ENCODE results near the gene TNFRSF9.
"Not testable (repeated sequence)": the region's sequence is repeated elsewhere in the genome, so short reads cannot be mapped to it uniquely, and the experiment has no call there.

Gene TNFRSF9

DNA sequence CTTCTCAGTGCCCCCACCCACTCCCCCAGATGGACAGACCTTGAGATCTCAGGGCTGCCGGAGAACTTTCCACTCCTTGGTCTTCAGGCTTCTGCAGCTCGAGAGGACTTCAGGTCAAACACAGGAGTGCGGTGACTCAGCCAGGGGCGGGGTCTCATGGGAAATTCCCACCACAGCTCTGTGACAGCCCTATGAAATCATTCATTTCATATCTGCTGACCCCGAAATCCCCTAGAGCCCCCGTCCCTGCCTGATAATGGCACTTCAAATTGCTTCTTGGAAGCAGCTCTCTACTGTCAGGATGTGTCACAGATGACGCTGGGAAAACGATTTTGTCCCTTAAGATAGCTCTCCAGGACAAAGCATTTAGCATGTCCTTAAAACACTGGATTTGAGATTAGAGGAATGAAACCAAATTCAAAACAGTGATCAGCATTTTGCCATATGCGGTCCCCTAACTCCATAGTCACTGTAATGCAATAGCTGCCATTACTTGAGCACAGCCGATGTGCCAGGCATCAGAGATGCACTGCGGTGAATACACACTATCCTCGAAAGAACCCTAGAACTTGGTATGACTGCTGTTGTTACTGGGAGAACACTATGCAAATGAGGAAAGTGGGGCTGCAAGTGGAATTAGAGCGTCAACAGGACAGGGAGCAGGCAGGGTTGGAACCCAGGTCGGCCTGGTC lies at the start of gene TNFRSF9:
Gene TNFRSF9, minus strand, starts transcription at position 95 of the 692 bp plus-strand sequence. CDS start 845 bp downstream, outside the sequence.
- DNase-seq: no peak

DNA sequence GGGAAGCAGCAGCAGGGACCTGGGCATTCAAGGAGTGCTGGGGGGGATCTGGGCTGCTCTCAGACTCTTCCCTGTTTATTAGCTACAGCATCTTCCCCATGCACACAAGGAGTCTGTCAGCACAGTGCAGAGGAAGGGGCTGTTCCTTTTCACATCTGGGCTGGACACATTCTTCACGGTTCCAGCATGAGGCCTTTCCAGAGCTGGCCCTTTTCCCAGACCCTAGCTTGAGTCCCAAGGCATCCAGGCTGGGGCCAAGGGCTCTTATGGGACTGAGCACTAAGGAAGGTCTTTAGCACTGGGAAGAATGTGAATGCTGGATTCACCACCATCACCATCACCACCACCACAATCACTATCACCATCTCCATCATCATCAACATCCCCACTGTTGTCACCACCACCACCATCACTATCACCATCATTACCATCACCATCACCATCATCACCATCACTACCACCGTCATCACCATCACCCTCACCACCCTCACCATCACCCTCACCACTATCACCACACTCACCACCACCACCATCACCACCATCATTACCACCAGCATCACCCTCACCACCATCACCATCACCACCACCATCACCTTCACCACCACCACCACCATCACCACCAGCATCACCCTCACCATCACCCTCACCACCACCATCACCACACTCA lies 49.3 kb upstream of the TNFRSF9 start:
- no peak for DNase-seq

DNA sequence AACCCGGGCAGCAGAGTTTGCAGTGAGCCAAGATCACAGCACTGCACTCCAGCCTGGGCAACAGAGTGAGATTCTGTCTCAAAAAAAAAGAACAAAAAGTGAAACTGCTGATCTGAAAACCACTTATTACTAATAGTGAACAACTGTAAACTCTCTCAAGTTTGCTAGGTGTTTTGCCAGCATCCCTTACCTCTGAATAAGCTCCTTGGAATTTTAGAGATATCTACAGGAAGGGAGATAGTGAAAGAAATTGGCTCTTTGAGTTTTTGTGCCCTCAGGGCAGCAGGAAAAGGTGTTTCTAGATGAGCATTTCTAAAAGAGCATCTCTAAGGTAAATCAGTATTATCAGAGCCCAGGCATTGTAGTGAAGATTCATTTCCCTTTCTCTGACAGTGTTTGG lies 47.9 kb upstream of the TNFRSF9 start:
- no peak for DNase-seq

DNA sequence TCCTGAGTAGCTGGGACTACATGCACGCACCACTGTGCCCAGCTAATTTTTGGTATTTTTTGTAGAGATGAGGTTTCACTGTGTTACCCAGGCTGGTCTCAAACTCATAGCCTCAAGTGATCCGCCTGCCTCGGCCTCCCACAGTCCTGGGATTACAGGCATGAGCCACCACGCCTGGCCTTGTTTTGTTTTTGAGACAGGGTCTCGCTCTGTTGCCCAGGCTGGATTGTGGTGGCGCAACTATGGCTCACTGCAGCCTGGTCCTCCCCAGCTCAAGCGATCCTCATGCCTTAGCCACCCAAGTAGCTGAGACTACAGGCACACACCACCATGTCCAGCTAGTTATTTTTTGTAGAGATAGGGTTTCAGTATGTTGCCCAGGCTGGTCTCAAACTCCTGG lies 46.9 kb upstream of the TNFRSF9 start:
- no peak for DNase-seq

DNA sequence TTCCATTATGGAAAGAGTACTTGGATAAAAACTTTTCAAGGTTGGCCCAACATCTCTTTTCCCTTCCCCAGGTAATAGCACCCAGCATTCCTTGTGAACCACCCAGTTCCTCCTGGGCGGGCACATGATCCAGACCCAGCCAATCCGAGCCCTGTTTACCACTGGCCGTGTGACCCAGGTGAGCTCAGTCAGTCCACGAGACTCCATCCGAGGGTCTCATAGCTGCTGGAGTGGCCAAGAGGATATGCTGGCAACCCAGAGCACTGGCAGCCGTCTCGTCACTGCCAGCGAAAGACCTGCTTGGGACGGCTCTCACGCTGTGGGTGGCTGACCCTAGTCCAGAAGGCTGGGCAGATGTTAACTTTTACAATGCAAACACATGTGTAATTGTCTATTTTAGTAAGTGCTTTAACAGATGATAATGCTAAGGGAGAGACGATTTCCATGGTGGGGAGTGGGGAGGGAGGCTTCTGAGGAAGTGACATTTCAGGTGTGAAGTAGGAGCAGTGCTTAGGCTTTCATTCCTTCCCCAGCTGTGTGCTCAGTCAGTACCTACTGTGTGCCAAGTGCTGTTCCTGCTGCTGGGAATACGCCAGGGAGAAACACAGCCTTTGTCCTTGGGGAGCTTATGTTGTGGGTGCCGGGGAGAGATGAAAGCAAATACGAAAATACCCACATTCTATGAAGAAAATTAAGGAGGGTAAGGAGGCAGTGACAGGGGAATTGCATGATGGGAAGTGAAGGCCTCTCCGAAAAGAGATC lies 45.4 kb upstream of the TNFRSF9 start:
- DNase-seq: no peak

DNA sequence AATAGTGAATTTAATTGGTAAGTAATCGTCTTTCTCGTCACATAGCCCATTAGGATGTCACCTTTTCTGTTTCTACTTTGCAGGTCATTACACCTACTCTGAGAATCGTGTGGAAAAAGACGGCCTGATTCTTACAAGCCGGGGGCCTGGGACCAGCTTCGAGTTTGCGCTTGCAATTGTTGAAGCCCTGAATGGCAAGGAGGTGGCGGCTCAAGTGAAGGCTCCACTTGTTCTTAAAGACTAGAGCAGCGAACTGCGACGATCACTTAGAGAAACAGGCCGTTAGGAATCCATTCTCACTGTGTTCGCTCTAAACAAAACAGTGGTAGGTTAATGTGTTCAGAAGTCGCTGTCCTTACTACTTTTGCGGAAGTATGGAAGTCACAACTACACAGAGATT lies 44.2 kb upstream of the TNFRSF9 start:
- no peak for DNase-seq

DNA sequence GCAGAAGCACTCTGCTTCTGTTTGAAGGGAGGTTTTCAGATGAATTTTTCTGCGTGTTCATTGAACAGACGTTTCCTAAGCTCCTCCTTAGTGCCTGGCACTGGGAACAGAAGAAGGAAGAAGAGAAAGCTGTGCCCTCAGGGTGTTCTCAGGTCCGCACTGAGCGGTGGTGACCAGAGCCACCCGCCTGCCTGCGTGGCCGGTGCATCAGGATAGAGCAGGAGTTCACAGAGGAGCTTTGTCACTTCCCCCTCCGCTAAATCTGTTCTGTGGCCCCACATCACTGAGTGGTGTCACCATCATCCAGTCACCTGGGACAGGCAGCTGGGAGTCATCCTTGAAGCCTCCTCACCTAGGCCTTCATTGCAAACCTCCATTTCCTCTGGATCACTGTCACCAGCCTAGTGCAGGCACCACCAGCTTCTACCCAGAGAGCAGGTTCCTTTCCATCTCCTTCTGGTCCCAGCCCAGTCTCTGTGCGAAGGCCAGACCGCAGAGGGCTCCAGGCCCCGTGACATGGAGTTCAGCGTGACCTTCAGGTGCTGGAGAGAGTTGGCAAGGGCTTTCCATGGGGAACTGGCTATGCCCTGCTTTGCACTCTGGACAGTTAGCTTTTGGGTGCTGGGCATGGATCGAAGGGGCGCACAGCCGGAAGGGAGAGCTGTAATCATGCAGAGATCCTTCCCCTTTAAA lies 42.6 kb upstream of the TNFRSF9 start:
- no peak for DNase-seq

DNA sequence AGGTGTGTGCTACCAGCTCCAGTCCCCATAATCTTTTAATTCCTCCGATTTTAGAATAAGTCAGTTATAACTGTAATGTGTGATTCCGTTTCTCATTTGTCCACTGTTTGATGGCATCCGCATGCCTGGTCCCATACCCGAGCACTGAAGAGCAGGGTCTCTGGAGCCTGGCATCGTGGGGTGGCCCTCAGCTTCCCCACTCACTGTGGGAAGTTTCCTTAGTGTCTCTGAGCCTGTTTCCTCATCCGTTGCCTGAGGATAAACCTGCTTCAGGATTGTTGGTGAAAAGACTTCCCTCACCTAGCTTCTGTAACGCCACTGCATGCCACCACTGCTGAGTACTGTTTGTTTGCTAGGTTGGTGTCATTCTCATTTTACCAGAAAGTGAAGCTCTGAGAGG lies 40.3 kb upstream of the TNFRSF9 start:
- no peak for DNase-seq

DNA sequence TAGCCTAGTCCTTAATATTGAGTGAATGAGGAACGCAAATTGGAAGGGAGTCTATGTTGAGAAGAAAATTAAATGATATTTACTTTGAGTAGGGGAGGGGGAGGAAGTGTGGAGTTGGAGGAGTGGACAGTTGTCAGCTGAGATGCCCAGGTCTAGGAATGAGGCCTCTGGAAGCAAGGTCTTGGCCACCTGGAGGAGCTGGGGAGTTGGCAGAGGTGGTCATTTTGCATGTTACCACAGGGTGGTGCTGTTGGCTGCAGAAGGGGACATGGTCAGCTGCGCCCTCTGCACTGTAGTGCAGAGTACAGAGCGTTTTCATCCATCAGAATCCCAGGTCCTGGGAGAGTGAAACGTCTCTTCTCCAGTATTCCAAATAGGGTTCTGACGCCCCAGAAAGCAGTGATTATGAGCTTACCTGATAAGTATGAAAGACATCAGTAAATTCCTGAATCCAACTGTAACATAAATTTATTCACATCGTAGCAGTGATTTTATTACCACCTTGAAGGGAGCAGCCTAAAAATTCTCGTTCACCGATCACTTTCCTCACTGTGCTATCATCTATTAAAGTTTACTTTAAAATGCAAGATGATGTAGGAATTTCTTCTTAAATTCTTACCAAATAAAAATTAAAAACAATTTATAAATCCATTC lies 34.7 kb upstream of the TNFRSF9 start:
- DNase-seq: no peak

DNA sequence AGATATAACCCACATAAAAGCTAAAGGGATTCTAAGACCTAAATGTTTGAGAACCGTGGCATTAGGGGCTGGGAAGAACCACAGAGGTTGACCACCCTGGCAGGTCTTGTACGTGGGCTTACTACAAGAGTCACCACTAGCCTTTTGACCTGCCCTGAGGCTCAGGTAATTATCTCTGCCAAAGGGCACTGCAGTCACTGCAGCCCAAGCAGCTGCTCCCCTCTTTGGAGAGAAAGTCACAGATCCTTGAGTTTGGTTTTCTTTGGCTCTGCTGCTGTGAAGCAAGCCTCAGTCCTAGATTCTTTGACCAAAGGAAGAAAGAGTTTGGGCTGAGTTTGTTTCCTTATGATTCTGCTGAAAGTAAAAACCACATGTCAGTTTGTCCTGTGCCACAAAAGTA lies 32.4 kb upstream of the TNFRSF9 start:
- DNase-seq: no peak

DNA sequence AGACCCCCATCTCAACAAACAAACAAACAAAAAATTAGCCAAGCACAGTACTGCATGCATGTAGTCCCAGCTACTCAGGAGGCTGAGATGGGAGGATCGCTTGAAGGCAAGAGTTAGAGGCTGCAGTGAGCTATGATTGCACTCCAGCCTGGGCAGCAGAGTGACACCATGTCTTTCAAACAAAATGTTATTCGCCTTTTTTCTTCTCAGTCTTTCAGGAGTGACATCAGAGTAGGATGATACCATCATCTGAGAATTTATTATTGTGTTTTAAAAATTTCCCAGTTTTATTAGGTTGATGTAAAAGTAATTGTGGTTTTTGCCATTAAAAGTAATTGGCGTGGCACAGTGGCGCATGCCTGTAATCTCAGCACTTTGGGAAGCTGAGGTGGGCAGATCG lies 31.6 kb upstream of the TNFRSF9 start:
- no peak for DNase-seq

DNA sequence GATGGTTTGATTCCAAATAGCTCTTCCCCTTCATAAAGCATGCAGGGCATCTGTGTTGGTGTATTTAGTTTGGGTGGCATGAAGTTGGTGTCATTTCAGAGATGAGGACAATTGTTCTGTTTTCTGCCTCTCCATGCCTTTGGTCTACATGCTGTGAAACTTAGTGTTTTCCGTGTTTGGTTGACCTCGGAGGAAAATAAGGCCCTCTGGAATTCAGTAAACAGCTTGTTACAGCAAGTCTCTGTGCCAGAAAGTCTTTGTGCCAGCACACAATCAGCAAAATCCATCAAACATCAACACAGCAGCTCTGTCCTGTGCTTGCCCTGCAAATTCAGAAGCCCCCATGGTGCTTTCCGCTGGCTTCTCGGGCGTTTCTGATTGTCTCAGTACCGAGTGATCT lies 30.4 kb upstream of the TNFRSF9 start:
- DNase-seq: no peak

DNA sequence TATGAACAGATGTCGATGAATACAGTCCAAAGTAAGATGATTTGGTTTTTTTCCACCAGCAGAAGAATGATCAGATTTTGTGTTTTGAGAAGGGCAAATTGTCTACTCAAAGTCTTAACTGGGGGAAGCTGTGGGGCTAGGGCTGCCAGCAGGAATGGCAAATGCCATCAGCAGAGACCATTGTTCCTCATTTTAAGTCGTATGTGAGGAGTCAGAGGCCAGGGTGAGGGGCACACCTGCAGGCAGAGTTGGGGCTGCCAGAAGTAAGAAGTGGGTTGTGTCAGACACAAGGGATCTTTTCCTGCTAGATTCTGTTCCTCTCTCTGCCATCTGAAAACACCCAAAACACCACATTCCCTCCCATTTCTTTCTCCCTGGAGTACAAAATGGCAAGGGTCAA lies 29.6 kb upstream of the TNFRSF9 start:
- DNase-seq: no peak

DNA sequence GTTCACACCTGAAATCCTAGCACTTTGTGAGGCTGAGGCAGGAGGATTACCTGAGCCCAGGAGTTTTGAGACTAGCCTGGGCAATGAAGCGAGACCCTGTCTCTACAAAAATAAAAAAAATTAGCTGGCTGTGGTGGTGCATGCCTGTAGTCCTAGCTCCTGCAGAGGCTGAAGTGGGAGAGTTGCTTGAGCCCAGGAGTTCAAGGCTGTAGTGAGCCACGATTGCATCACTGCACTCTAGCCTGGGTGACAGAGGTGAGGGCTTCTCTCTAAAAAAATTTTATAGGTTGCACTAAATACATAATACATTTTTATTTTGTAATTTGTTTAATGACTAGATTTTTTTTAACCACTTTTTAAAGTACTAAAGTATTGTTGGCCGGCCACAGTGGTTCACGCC lies 27.0 kb upstream of the TNFRSF9 start:
- no peak for DNase-seq

DNA sequence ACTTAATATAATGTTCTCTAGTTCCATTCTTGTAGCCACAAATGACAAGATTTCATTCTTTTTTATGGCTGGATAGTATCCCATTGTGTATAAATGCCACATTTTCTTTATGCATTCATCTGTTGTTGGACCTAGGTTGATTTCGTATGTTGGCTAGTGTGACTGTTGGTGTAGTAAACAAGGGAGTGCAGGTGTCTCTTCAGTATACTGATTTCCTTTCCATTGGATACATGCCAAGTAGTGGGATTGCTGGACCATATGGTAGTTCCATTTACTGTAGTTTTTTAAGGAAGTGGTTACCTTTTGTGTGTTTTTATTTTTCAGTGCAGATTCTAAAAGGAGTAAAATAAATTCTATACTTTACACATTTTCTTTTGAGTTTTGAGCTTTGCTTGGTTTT lies 26.6 kb upstream of the TNFRSF9 start:
- DNase-seq: no peak

DNA sequence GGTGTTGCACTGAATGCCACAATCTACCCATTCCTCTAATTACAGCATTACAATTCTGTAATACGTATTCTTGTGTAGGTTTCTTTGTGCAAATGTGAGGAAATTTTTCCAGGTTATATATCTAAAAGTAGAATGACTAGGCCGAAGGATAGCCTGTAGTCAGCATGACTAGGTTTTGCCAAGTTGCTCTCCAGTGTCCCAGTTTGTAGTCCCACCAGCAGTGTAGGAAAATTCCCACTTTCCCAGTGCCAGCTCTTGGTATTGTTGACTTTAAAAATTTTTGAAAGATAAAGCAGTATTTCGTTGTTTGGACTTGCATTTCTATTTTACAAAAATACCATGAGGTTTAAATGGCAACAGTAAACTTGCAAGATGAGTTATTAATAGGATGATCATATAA lies 23.8 kb upstream of the TNFRSF9 start:
- no peak for DNase-seq

DNA sequence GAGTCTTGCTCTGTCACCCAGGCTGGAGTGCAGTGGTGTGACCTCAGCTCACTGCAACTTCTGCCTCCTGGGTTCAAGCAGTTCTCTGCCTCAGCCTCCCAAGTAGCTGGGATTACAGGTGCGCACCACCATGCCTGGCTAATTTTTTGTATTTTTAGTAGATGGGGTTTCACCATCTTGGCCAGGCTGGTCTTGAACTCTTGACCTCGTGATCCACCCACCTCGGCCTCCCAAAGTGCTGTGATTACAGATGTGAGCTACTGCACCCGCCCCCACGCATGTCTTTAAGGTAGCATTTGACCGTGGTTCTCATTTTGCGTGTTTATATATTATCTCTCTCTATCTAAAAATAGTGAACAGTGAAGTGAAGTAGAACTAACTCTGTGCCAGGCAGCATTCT lies 23.2 kb upstream of the TNFRSF9 start:
- not testable (repeated sequence) for DNase-seq

DNA sequence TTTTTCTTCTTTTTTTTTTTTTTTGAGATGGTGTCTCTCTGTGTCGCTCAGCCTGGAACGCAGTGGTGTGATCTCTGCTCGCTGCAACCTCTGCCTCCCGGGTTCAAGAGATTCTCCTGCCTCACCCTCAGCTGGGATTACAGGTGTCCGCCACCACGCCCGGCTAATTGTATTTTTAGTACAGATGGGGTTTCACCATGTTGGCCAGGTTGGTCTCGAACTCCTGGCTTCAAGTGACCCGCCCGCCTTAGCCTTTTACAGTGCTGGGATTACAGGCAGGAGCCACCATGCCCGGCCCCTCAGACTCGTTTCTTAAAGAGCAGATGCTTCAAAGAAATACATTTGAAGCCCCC lies 22.7 kb upstream of the TNFRSF9 start:
- not testable (repeated sequence) for DNase-seq

DNA sequence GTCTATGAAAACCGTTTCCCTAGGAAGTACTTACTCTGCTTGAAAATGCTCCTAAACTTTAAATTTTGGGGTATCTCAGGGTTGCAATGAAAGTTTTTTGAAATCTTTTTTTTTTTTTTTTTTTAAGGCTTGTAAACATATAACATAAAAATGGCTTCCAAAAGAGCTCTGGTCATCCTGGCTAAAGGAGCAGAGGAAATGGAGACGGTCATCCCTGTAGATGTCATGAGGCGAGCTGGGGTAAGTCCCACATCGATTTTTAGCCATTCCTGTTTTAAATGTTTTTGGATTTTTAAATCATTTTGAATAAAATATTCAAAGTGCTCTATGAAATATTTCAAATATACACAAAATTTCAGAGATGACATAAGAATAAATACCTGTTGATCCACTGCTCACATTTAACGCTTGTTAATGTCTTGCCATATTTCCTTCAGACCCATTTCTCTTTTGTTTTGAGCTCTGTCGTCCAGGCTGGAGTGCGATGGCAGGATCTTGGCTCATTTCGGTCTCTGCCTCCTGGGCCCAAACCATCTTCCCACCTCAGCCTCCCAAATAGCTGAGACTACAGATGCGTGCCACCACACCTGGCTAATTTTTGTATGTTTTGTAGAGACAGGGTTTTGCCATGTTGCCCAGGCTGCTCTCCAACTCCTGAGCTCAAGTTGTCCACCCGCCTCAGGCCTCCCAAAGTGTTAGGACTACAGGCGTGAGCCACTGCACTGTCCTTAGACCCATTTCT lies 22.2 kb upstream of the TNFRSF9 start:
- no peak for DNase-seq

DNA sequence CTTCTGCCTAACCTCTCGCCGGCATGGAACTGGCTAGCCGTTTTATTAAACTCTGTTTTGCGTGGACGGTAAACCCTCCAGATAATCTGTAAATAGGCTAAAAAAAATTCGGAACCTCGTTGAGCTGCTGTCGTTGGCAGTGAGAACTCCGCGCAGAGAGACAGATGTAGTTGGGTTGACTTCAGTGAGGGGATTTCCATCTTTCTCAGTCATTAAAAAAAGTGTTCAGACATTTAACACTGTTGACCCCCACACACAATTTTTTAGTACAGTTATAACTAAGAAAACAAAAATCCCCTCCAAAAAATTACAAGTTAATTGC lies 21.3 kb upstream of the TNFRSF9 start:
- no peak for DNase-seq

DNA sequence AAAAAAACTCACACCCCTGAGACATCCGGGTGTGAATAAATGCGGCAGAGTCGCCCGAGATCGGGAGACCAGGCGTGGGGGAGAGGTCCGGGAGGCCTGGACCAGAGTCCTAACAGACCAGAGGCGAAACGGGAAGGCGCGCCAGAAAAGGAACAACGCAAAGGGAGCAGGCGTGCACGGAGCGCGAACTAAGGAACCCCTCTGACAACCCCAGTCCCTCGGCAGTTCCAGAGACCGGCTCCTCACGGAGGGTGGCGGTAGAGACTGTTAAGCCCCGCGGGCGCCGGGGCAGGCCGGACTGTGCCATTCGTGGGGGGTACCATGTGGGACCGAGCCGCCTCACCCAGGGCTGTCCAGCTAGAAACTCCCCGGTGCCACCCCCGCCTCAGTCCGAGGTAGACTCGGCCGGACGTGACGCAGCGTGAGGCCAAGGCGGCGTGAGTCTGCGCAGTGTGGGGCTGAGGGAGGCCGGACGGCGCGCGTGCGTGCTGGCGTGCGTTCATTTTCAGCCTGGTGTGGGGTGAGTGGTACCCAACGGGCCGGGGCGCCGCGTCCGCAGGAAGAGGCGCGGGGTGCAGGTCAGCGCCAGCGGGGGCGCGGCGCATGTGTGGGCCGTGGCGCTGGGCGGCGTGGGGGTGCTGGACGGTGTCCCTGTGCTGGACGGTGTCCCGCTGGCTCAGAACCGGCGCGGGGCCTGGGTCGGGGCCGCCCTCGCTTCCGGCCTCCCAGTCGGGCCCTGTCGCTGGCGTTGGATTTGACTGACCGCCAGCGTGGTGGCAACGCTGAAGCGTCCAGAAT lies 20.8 kb upstream of the TNFRSF9 start, which contains the start of gene PARK7:
Gene PARK7, plus strand, starts transcription at position 496 of the 798 bp plus-strand sequence. CDS start 1,075 bp downstream, outside the sequence.
- DNase-seq: peak; percentile 86

DNA sequence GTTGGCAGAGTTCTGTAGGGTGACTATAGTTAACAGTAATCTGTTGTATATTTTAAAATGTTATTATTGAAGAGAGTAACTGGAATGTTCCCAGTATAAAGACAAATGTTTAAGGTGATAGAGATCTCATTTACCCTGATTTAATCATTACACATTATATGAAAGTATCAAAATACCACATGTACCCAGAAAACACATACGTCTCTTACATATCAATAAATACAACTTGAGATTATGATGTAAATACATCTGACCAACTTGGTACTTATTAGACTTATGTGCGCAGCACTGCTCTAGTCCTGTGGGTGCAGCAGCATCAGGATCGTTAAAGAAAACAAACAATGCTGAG lies 20.2 kb upstream of the TNFRSF9 start:
- no peak for DNase-seq
